ENCODE results near the gene LTBP1.
"Not testable (repeated sequence)": the region's sequence is repeated elsewhere in the genome, so short reads cannot be mapped to it uniquely, and the experiment has no call there.

The LTBP1 gene

GRCh38 chr2:33378556-33379210 lies 431.9 kb downstream of the LTBP1 start:
- no peak for DNase-seq (ENCODE audit: low read depth, low spot score)

GRCh38 chr2:33380001-33380609 lies 433.4 kb downstream of the LTBP1 start:
- no peak for DNase-seq (ENCODE audit: low read depth, low spot score)

GRCh38 chr2:33380719-33381118 lies 434.0 kb downstream of the LTBP1 start:
- no peak for DNase-seq (ENCODE audit: low read depth, low spot score)

GRCh38 chr2:33381301-33381858 lies 434.6 kb downstream of the LTBP1 start:
- DNase-seq (ENCODE audit: low read depth, low spot score), result no peak

- DNase-seq (ENCODE audit: low read depth, low spot score), result no peak
These were observed 437.3 kb downstream of the LTBP1 start for GRCh38 chr2:33383855-33384598.

GRCh38 chr2:33384599-33384961 lies 437.8 kb downstream of the LTBP1 start:
- no peak for DNase-seq (ENCODE audit: low read depth, low spot score)

GRCh38 chr2:33388996-33389395 lies 442.2 kb downstream of the LTBP1 start:
- DNase-seq (ENCODE audit: low read depth, low spot score), result no peak

- not testable (repeated sequence) for DNase-seq (ENCODE audit: low read depth, low spot score)
These were observed 442.9 kb downstream of the LTBP1 start for GRCh38 chr2:33389695-33390094.

- no peak for DNase-seq (ENCODE audit: low read depth, low spot score)
These were observed 444.9 kb downstream of the LTBP1 start for GRCh38 chr2:33391529-33392255.

GRCh38 chr2:33392366-33392765 lies 445.6 kb downstream of the LTBP1 start:
- no peak for DNase-seq (ENCODE audit: low read depth, low spot score)

GRCh38 chr2:33395034-33395433 lies 448.3 kb downstream of the LTBP1 start:
- no peak for DNase-seq (ENCODE audit: low read depth, low spot score)

- no peak for DNase-seq (ENCODE audit: low read depth, low spot score)
These were observed 449.0 kb downstream of the LTBP1 start for GRCh38 chr2:33395655-33396249.

- DNase-seq (ENCODE audit: low read depth, low spot score), result no peak
These were observed 457.6 kb downstream of the LTBP1 start for GRCh38 chr2:33404321-33404720.

GRCh38 chr2:33406622-33407021 lies 459.9 kb downstream of the LTBP1 start:
- no peak for DNase-seq (ENCODE audit: low read depth, low spot score)

- DNase-seq (ENCODE audit: low read depth, low spot score), result no peak
These were observed 461.4 kb downstream of the LTBP1 start for GRCh38 chr2:33408109-33408508.

GRCh38 chr2:33409417-33409955 lies 462.7 kb downstream of the LTBP1 start:
- DNase-seq (ENCODE audit: low read depth, low spot score), result no peak

- DNase-seq (ENCODE audit: low read depth, low spot score), result no peak
These were observed 465.0 kb downstream of the LTBP1 start for GRCh38 chr2:33411765-33412164.

GRCh38 chr2:33412920-33413319 lies 466.2 kb downstream of the LTBP1 start:
- DNase-seq (ENCODE audit: low read depth, low spot score), result no peak

- no peak for DNase-seq (ENCODE audit: low read depth, low spot score)
These were observed 472.9 kb downstream of the LTBP1 start for GRCh38 chr2:33419581-33420200.

- DNase-seq (ENCODE audit: low read depth, low spot score), result no peak
These were observed 474.0 kb downstream of the LTBP1 start for GRCh38 chr2:33420726-33421125.

- DNase-seq (ENCODE audit: low read depth, low spot score), result no peak
These were observed 475.1 kb downstream of the LTBP1 start for GRCh38 chr2:33421820-33422219.
